Stimulated activated naive CD8-positive, alpha-beta T cell treated with anti-CD3 and anti-CD28 coated beads, Interleukin-15, amount 100 ng/mL, for 72 hours (primary cell): ENCODE results near the gene PPP3R1.

Experiments
- ATAC-seq: fragments of 150-1000 bp; cut with Tn5 transposase; 2 replicates; pipeline ENCODE4 v1.10.0; 2021; ENCODE audit warnings: mild to moderate bottlenecking, moderate library complexity
- DNase-seq, 2 donors: peaks; one replicate each; pipeline ENCODE4 v3.0.0; 2021 to 2022
- H3K27ac Mint-ChIP-seq, 2 donors: one replicate each; pipeline ENCODE4 v1.8.0; 2022; ENCODE audit warnings: mild to moderate bottlenecking in 2 of 2, mixed read lengths in 2 of 2, moderate library complexity in 2 of 2
- H3K27me3 Mint-ChIP-seq: one replicate; pipeline ENCODE4 v1.8.0; 2022; ENCODE audit warnings: mixed read lengths
- H3K4me1 Mint-ChIP-seq: one replicate; pipeline ENCODE4 v1.8.0; 2022; ENCODE audit warnings: mild to moderate bottlenecking, mixed read lengths
- H3K4me3 Mint-ChIP-seq, 2 donors: one replicate each; pipeline ENCODE4 v1.8.0; 2022; ENCODE audit warnings: mild to moderate bottlenecking in 2 of 2, mixed read lengths in 2 of 2, moderate library complexity in 1 of 2
- H3K9me3 Mint-ChIP-seq, 2 donors: one replicate each; pipeline ENCODE4 v1.8.0; 2022; ENCODE audit warnings: mixed read lengths in 2 of 2

PPP3R1 gene

GRCh38 chr2:68246396-68246795 lies 5.9 kb downstream of the PPP3R1 start:
- Mint-ChIP-seq H3K27ac (no peak overlapping the region), H3K27me3 (no peaks in the 10 kb centered on the region), H3K9me3 (no peaks in the 10 kb centered on the region), H3K4me1 (peaks cover 7% of the 10 kb centered on the region), H3K4me3 (no peak overlapping the region)
- no peak for ATAC-seq
- no peak for DNase-seq

- no peak overlapping the region for H3K4me3 Mint-ChIP-seq
- no peak for ATAC-seq
- H3K4me1 Mint-ChIP-seq = peaks cover 14% of the 10 kb centered on the region
- no peaks in the 10 kb centered on the region for H3K27me3 Mint-ChIP-seq
- H3K9me3 Mint-ChIP-seq = no peaks in the 10 kb centered on the region
- DNase-seq = no peak
- no peak overlapping the region for H3K27ac Mint-ChIP-seq
Measured at GRCh38 chr2:68245672-68246071, 6.7 kb downstream of the PPP3R1 start.

- no peak overlapping the region for H3K4me3 Mint-ChIP-seq
- no peak for DNase-seq
- H3K27me3 Mint-ChIP-seq = no peaks in the 10 kb centered on the region
- no peaks in the 10 kb centered on the region for H3K9me3 Mint-ChIP-seq
- H3K27ac Mint-ChIP-seq = no peak overlapping the region
- no peak for ATAC-seq
- H3K4me1 Mint-ChIP-seq = peaks cover 19% of the 10 kb centered on the region
Measured at GRCh38 chr2:68245066-68245465, 7.3 kb downstream of the PPP3R1 start.

- DNase-seq = no peak
- H3K9me3 Mint-ChIP-seq = no peaks in the 10 kb centered on the region
- H3K27me3 Mint-ChIP-seq = no peaks in the 10 kb centered on the region
- no peak for ATAC-seq
- H3K4me3 Mint-ChIP-seq = no peak overlapping the region
- peaks cover 19% of the 10 kb centered on the region for H3K4me1 Mint-ChIP-seq
- H3K27ac Mint-ChIP-seq = no peak overlapping the region
Measured at GRCh38 chr2:68244456-68244855, 7.9 kb downstream of the PPP3R1 start.

GRCh38 chr2:68241732-68242131 lies 10.6 kb downstream of the PPP3R1 start:
- Mint-ChIP-seq H3K4me1 (peaks cover 37% of the 10 kb centered on the region), H3K9me3 (no peaks in the 10 kb centered on the region), H3K27me3 (no peaks in the 10 kb centered on the region), H3K27ac (no peak overlapping the region), H3K4me3 (no peak overlapping the region)
- no peak for ATAC-seq
- no peak for DNase-seq

- H3K27ac Mint-ChIP-seq = peak overlapping the region; percentile 29 to 73
- no peaks in the 10 kb centered on the region for H3K9me3 Mint-ChIP-seq
- H3K27me3 Mint-ChIP-seq = no peaks in the 10 kb centered on the region
- H3K4me1 Mint-ChIP-seq = peaks cover 47% of the 10 kb centered on the region
- no peak for ATAC-seq
- DNase-seq = no peak
- H3K4me3 Mint-ChIP-seq = no peak overlapping the region
Measured at GRCh38 chr2:68240446-68240845, 11.9 kb downstream of the PPP3R1 start.

GRCh38 chr2:68238955-68239822 lies 13.1 kb downstream of the PPP3R1 start:
- peak overlapping the region; percentile 36 to 51 for H3K4me3 Mint-ChIP-seq
- ATAC-seq (peak; percentile 48), DNase-seq (no peak)
- H3K27ac Mint-ChIP-seq = no peak overlapping the region
- H3K9me3 Mint-ChIP-seq = no peaks in the 10 kb centered on the region
- no peaks in the 10 kb centered on the region for H3K27me3 Mint-ChIP-seq
- H3K4me1 Mint-ChIP-seq = peaks cover 53% of the 10 kb centered on the region

- H3K9me3 Mint-ChIP-seq = no peaks in the 10 kb centered on the region
- no peak for DNase-seq
- H3K4me3 Mint-ChIP-seq = peak overlapping the region in 1 of 2 donors; percentile 1
- peak; percentile 67 for ATAC-seq
- peak overlapping the region in 1 of 2 donors; percentile 55 for H3K27ac Mint-ChIP-seq
- H3K27me3 Mint-ChIP-seq = no peaks in the 10 kb centered on the region
- peaks cover 61% of the 10 kb centered on the region for H3K4me1 Mint-ChIP-seq
Measured at GRCh38 chr2:68237976-68238580, 14.3 kb downstream of the PPP3R1 start.

- peaks cover 65% of the 10 kb centered on the region for H3K4me1 Mint-ChIP-seq
- no peak overlapping the region for H3K4me3 Mint-ChIP-seq
- no peak overlapping the region for H3K27ac Mint-ChIP-seq
- H3K9me3 Mint-ChIP-seq = no peaks in the 10 kb centered on the region
- DNase-seq (no peak), ATAC-seq (no peak)
- H3K27me3 Mint-ChIP-seq = no peaks in the 10 kb centered on the region
Measured at GRCh38 chr2:68237404-68237803, 14.9 kb downstream of the PPP3R1 start.

- ATAC-seq = no peak
- Mint-ChIP-seq H3K4me3 (no peak overlapping the region), H3K9me3 (no peaks in the 10 kb centered on the region), H3K27me3 (no peaks in the 10 kb centered on the region), H3K27ac (no peak overlapping the region), H3K4me1 (peaks cover 65% of the 10 kb centered on the region)
- no peak for DNase-seq
Measured at GRCh38 chr2:68236876-68237275, 15.5 kb downstream of the PPP3R1 start.

- Mint-ChIP-seq H3K9me3 (no peaks in the 10 kb centered on the region), H3K27ac (peak overlapping the region in 1 of 2 donors; percentile 16)
Measured at GRCh38 chr2:68236103-68236734, 16.1 kb downstream of the PPP3R1 start.

GRCh38 chr2:68235090-68235489 lies 17.2 kb downstream of the PPP3R1 start:
- H3K4me3 Mint-ChIP-seq = no peak overlapping the region
- H3K4me1 Mint-ChIP-seq = peaks cover 64% of the 10 kb centered on the region
- no peaks in the 10 kb centered on the region for H3K27me3 Mint-ChIP-seq
- H3K27ac Mint-ChIP-seq = no peak overlapping the region
- ATAC-seq (no peak), DNase-seq (no peak)
- H3K9me3 Mint-ChIP-seq = no peaks in the 10 kb centered on the region

More at GRCh38 chr2:68236103-68236734, 16.1 kb downstream of the PPP3R1 start:
- H3K4me3 Mint-ChIP-seq = peak overlapping the region; percentile 1 to 19
- DNase-seq (no peak), ATAC-seq (peak; percentile 37)
- no peaks in the 10 kb centered on the region for H3K27me3 Mint-ChIP-seq
- H3K4me1 Mint-ChIP-seq = peaks cover 64% of the 10 kb centered on the region

- Mint-ChIP-seq H3K27me3 (no peaks in the 10 kb centered on the region), H3K4me3 (no peak overlapping the region), H3K27ac (no peak overlapping the region), H3K9me3 (no peaks in the 10 kb centered on the region), H3K4me1 (peaks cover 67% of the 10 kb centered on the region)
- no peak for DNase-seq
- no peak for ATAC-seq
Measured at GRCh38 chr2:68234405-68234804, 17.9 kb downstream of the PPP3R1 start.

- ATAC-seq (no peak), DNase-seq (no peak)
- Mint-ChIP-seq H3K9me3 (no peaks in the 10 kb centered on the region), H3K4me1 (peaks cover 63% of the 10 kb centered on the region), H3K27me3 (no peaks in the 10 kb centered on the region), H3K27ac (peak overlapping the region; percentile 35 to 59), H3K4me3 (no peak overlapping the region)
Measured at GRCh38 chr2:68231061-68231372, 21.3 kb downstream of the PPP3R1 start.

GRCh38 chr2:68230241-68231060 lies 21.9 kb downstream of the PPP3R1 start:
- H3K27ac Mint-ChIP-seq = no peak overlapping the region
- H3K9me3 Mint-ChIP-seq = no peaks in the 10 kb centered on the region
- DNase-seq = no peak
- no peak for ATAC-seq
- H3K4me1 Mint-ChIP-seq = peaks cover 65% of the 10 kb centered on the region
- no peak overlapping the region for H3K4me3 Mint-ChIP-seq
- no peaks in the 10 kb centered on the region for H3K27me3 Mint-ChIP-seq
